Neural crest cell (in vitro differentiated cells): ENCODE results near the gene DYNLT4. TPM values are rescaled to one million over a fixed set of nuclear protein-coding genes. Genes with fewer than 3 reads are reported as not detected.
A peak's percentile ranks its signal among the peaks of the same experiment; 100 is the strongest.

ENCODE experiments used
- DNase-seq: peaks from one replicate; pipeline ENCODE4 v3.0.0; 2021; ENCODE audit warnings: low read depth, mixed read lengths, low spot score
- H3K27ac Mint-ChIP-seq: one replicate; pipeline ENCODE4 v1.8.0; 2021; ENCODE audit warnings: mild to moderate bottlenecking, mixed read lengths; ENCODE audit not compliant: unreplicated experiment
- H3K27me3 Mint-ChIP-seq: 2 replicates; pipeline ENCODE4 v1.8.0; 2021; ENCODE audit warnings: low read depth, mild to moderate bottlenecking, mixed read lengths
- H3K36me3 Mint-ChIP-seq: 2 replicates; pipeline ENCODE4 v1.8.0; 2021; ENCODE audit warnings: low read depth, mild to moderate bottlenecking, mixed read lengths
- H3K4me1 Mint-ChIP-seq: 2 replicates; pipeline ENCODE4 v1.8.0; 2021; ENCODE audit warnings: mixed read lengths
- H3K4me3 Mint-ChIP-seq: one replicate; pipeline ENCODE4 v1.8.0; 2021; ENCODE audit warnings: mild to moderate bottlenecking, mixed read lengths
- H3K9me3 Mint-ChIP-seq: 2 replicates; pipeline ENCODE4 v1.8.0; 2021; ENCODE audit warnings: mixed read lengths
- CTCF ChIP-seq: fragments of 200-600 bp; sonication (generic); conservative IDR thresholded peaks from 2 replicates; pipeline ENCODE4 v1.5.0; 2021; ENCODE audit warnings: antibody characterized with exemption, mild to moderate bottlenecking
- total RNA-seq: library from RNA; stranded (reverse); gene quantifications from 2 replicates; pipeline ENCODE4 v1.2.1, GENCODE V29; 2021

DYNLT4 gene
- total RNA-seq, 1 donor from 2014 or later: not detected

GRCh38 chr1:44849575-44850132 lies 42.5 kb upstream of the DYNLT4 start:
- H3K9me3 Mint-ChIP-seq: no peaks in the 10 kb centered on the region
- H3K36me3 Mint-ChIP-seq: peaks cover 11% of the 10 kb centered on the region
- H3K27ac Mint-ChIP-seq: no peak overlapping the region
- TF ChIP-seq CTCF: no peak
- no peaks in the 10 kb centered on the region for H3K27me3 Mint-ChIP-seq
- H3K4me1 Mint-ChIP-seq: peaks cover 19% of the 10 kb centered on the region
- no peak overlapping the region for H3K4me3 Mint-ChIP-seq
- DNase-seq: no peak

GRCh38 chr1:44848456-44849181 lies 41.5 kb upstream of the DYNLT4 start:
- peaks cover 4% of the 10 kb centered on the region for H3K27me3 Mint-ChIP-seq
- H3K9me3 Mint-ChIP-seq: no peaks in the 10 kb centered on the region
- H3K4me3 Mint-ChIP-seq: no peak overlapping the region
- peaks cover 25% of the 10 kb centered on the region for H3K4me1 Mint-ChIP-seq
- no peak for DNase-seq
- TF ChIP-seq CTCF: no peak
- peaks cover 11% of the 10 kb centered on the region for H3K36me3 Mint-ChIP-seq
- no peak overlapping the region for H3K27ac Mint-ChIP-seq

GRCh38 chr1:44847845-44848244 lies 40.7 kb upstream of the DYNLT4 start:
- TF ChIP-seq CTCF: no peak
- Mint-ChIP-seq H3K27me3 (peaks cover 4% of the 10 kb centered on the region), H3K4me1 (peaks cover 25% of the 10 kb centered on the region), H3K9me3 (no peaks in the 10 kb centered on the region), H3K27ac (no peak overlapping the region), H3K4me3 (peak overlapping the region; percentile 36), H3K36me3 (peaks cover 8% of the 10 kb centered on the region)
- no peak for DNase-seq

- Mint-ChIP-seq H3K9me3 (no peaks in the 10 kb centered on the region), H3K4me1 (peaks cover 29% of the 10 kb centered on the region)
These were observed 39.8 kb upstream of the DYNLT4 start for GRCh38 chr1:44846985-44847384.

More at GRCh38 chr1:44846985-44847384, 39.8 kb upstream of the DYNLT4 start:
- Mint-ChIP-seq H3K36me3 (peaks cover 8% of the 10 kb centered on the region), H3K27me3 (peaks cover 12% of the 10 kb centered on the region), H3K4me3 (no peak overlapping the region), H3K27ac (no peak overlapping the region)
- no peak for TF ChIP-seq CTCF
- no peak for DNase-seq
